ENCODE results near the gene SSBP4. TPM values are rescaled to one million over a fixed set of nuclear protein-coding genes. Genes with fewer than 3 reads are reported as not detected.

SSBP4 gene
- total and polyA plus RNA-seq, 9 of the 15 experiments (the other 6 are each of a cell fraction or from before 2014, with no cell fraction given): 1.1 to 189 (median 39.0) TPM

DNA sequence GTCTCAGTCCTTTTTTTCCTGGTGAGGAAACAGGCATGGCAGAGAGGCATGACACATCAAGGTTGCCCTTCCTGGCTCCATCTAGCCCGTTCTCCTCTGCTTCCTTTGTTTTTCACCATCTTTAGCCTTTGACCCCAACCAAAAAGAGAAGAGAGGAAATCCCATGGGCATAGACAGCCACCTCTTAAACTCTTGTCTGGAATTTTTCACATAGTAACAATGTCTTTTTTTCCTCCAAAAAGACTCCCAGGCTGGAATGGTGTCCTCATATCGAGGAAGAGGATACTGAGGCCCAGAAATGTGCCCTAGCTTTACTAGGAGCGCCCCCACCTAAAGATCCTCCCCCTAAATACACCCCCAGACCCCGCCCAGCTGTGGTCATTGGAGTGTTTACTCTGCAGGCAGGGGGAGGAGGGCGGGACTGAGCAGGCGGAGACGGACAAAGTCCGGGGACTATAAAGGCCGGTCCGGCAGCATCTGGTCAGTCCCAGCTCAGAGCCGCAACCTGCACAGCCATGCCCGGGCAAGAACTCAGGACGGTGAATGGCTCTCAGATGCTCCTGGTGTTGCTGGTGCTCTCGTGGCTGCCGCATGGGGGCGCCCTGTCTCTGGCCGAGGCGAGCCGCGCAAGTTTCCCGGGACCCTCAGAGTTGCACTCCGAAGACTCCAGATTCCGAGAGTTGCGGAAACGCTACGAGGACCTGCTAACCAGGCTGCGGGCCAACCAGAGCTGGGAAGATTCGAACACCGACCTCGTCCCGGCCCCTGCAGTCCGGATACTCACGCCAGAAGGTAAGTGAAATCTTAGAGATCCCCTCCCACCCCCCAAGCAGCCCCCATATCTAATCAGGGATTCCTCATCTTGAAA lies 33.3 kb upstream of the SSBP4 start, which contains the start of gene GDF15 (continued):
- 0 out of 2 replicates have a peak, but pooled peaks have one; percentile 31 for TF ChIP-seq STAG1 (CRISPR knock-in tag; IDR thresholded peaks at IDR 0.05; ENCODE audit: borderline replicate concordance)
- TF ChIP-seq EP400 (IDR thresholded peaks at IDR 0.05): peak; percentile 67; the same call in 1 of the 2 replicates
- TF ChIP-seq ZKSCAN1 (IDR thresholded peaks at IDR 0.05; ENCODE audit: low read depth, low read length): peak; percentile 73
- TF ChIP-seq, protein P1, sequence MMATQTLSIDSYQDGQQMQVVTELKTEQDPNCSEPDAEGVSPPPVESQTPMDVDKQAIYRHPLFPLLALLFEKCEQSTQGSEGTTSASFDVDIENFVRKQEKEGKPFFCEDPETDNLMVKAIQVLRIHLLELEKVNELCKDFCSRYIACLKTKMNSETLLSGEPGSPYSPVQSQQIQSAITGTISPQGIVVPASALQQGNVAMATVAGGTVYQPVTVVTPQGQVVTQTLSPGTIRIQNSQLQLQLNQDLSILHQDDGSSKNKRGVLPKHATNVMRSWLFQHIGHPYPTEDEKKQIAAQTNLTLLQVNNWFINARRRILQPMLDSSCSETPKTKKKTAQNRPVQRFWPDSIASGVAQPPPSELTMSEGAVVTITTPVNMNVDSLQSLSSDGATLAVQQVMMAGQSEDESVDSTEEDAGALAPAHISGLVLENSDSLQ (IDR thresholded peaks at IDR 0.05): peak; percentile 29
- peak; percentile 87 for TF ChIP-seq TAF1 (IDR thresholded peaks at IDR 0.05; ENCODE audit: control insufficient read depth, extremely low read depth, insufficient read depth, low read length, severe bottlenecking)
- TF ChIP-seq GTF2F1 (IDR thresholded peaks at IDR 0.05; ENCODE audit: low read depth, low read length): peak; percentile 63
- TF ChIP-seq LCOR (CRISPR knock-in tag; IDR thresholded peaks at IDR 0.05): peak; percentile 95
- no peak for TF ChIP-seq ZNF184 (CRISPR knock-in tag; IDR thresholded peaks at IDR 0.05)
- peak; percentile 68; the same call in 1 of the 2 replicates for TF ChIP-seq BACH1 (tag; IDR thresholded peaks at IDR 0.05)
- peak; percentile 8; the same call in 1 of the 2 replicates for TF ChIP-seq KLF6 (CRISPR knock-in tag; IDR thresholded peaks at IDR 0.05; ENCODE audit: borderline replicate concordance)
- peak; percentile 66; the same call in 1 of the 2 replicates for TF ChIP-seq ZNF384 (IDR thresholded peaks at IDR 0.05; ENCODE audit: low read depth, low read length)
- TF ChIP-seq, protein P2, sequence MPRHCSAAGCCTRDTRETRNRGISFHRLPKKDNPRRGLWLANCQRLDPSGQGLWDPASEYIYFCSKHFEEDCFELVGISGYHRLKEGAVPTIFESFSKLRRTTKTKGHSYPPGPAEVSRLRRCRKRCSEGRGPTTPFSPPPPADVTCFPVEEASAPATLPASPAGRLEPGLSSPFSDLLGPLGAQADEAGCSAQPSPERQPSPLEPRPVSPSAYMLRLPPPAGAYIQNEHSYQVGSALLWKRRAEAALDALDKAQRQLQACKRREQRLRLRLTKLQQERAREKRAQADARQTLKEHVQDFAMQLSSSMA (CRISPR knock-in tag; IDR thresholded peaks at IDR 0.05): no peak; the same call in 1 of the 2 replicates
- TF ChIP-seq RBM14 (IDR thresholded peaks at IDR 0.05; ENCODE audit: borderline replicate concordance, insufficient read depth, low read depth, low read length): 0 out of 2 replicates have a peak, but pooled peaks have one; percentile 87
- peak; percentile 94 for TF ChIP-seq RNF2 (IDR thresholded peaks at IDR 0.05)
- TF ChIP-seq TCF3 (CRISPR knock-in tag; IDR thresholded peaks at IDR 0.05): peak; percentile 53
- no peak for TF ChIP-seq ZNF121 (CRISPR knock-in tag; conservative IDR thresholded peaks at IDR 0.05)
- 0 out of 2 replicates have a peak, but pooled peaks have one; percentile 55 for TF ChIP-seq RHOXF2B (CRISPR knock-in tag; conservative IDR thresholded peaks at IDR 0.05)
- TF ChIP-seq, protein P3, sequence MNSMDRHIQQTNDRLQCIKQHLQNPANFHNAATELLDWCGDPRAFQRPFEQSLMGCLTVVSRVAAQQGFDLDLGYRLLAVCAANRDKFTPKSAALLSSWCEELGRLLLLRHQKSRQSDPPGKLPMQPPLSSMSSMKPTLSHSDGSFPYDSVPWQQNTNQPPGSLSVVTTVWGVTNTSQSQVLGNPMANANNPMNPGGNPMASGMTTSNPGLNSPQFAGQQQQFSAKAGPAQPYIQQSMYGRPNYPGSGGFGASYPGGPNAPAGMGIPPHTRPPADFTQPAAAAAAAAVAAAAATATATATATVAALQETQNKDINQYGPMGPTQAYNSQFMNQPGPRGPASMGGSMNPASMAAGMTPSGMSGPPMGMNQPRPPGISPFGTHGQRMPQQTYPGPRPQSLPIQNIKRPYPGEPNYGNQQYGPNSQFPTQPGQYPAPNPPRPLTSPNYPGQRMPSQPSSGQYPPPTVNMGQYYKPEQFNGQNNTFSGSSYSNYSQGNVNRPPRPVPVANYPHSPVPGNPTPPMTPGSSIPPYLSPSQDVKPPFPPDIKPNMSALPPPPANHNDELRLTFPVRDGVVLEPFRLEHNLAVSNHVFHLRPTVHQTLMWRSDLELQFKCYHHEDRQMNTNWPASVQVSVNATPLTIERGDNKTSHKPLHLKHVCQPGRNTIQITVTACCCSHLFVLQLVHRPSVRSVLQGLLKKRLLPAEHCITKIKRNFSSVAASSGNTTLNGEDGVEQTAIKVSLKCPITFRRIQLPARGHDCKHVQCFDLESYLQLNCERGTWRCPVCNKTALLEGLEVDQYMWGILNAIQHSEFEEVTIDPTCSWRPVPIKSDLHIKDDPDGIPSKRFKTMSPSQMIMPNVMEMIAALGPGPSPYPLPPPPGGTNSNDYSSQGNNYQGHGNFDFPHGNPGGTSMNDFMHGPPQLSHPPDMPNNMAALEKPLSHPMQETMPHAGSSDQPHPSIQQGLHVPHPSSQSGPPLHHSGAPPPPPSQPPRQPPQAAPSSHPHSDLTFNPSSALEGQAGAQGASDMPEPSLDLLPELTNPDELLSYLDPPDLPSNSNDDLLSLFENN (IDR thresholded peaks at IDR 0.05; ENCODE audit: low read depth in 2 of 2, low read length in 2 of 2): peak in 1 of 2 experiments; percentile 93; a peak in 2 of 4 replicates
- peak; percentile 77 for TF ChIP-seq CBX5 (IDR thresholded peaks at IDR 0.05; ENCODE audit: borderline replicate concordance, low read depth)
- TF ChIP-seq, protein P4, sequence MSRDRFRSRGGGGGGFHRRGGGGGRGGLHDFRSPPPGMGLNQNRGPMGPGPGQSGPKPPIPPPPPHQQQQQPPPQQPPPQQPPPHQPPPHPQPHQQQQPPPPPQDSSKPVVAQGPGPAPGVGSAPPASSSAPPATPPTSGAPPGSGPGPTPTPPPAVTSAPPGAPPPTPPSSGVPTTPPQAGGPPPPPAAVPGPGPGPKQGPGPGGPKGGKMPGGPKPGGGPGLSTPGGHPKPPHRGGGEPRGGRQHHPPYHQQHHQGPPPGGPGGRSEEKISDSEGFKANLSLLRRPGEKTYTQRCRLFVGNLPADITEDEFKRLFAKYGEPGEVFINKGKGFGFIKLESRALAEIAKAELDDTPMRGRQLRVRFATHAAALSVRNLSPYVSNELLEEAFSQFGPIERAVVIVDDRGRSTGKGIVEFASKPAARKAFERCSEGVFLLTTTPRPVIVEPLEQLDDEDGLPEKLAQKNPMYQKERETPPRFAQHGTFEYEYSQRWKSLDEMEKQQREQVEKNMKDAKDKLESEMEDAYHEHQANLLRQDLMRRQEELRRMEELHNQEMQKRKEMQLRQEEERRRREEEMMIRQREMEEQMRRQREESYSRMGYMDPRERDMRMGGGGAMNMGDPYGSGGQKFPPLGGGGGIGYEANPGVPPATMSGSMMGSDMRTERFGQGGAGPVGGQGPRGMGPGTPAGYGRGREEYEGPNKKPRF (IDR thresholded peaks at IDR 0.05; ENCODE audit: low read depth, low read length): no peak

All from K562 (cell line).